ENCODE data around the gene CHRNG.

The CHRNG gene

GRCh38 chr2:232577841-232578240 lies 38.3 kb downstream of the CHRNG start:
- H3K4me1 ChIP-seq (ENCODE audit: control insufficient read depth, low read length), result peaks cover 14% of the 10 kb centered on the region
- H3K27ac ChIP-seq (ENCODE audit: low read depth, low read length), result no peak overlapping the region
- no peaks in the 10 kb centered on the region for H3F3A ChIP-seq (ENCODE audit: control insufficient read depth, insufficient read depth)
- TF ChIP-seq, protein P1, sequence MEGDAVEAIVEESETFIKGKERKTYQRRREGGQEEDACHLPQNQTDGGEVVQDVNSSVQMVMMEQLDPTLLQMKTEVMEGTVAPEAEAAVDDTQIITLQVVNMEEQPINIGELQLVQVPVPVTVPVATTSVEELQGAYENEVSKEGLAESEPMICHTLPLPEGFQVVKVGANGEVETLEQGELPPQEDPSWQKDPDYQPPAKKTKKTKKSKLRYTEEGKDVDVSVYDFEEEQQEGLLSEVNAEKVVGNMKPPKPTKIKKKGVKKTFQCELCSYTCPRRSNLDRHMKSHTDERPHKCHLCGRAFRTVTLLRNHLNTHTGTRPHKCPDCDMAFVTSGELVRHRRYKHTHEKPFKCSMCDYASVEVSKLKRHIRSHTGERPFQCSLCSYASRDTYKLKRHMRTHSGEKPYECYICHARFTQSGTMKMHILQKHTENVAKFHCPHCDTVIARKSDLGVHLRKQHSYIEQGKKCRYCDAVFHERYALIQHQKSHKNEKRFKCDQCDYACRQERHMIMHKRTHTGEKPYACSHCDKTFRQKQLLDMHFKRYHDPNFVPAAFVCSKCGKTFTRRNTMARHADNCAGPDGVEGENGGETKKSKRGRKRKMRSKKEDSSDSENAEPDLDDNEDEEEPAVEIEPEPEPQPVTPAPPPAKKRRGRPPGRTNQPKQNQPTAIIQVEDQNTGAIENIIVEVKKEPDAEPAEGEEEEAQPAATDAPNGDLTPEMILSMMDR (IDR thresholded peaks at IDR 0.05; ENCODE audit: low read depth, low read length, poor library complexity, severe bottlenecking), result no peak
- no peak for TF ChIP-seq EZH2phosphoT487 (IDR thresholded peaks at IDR 0.05; ENCODE audit: borderline replicate concordance, low read length)
- no peak overlapping the region for H3K4me2 ChIP-seq (ENCODE audit: low read length)
- H3K36me3 ChIP-seq (ENCODE audit: control insufficient read depth, low read length), result no peaks in the 10 kb centered on the region; the same call in 1 of the 2 replicates
- H3K79me2 ChIP-seq (ENCODE audit: control insufficient read depth, low read length), result no peaks in the 10 kb centered on the region
- no peaks in the 10 kb centered on the region for H3K27me3 ChIP-seq (ENCODE audit: control insufficient read depth, low read length)
- H3K4me3 ChIP-seq (ENCODE audit: low read length), result no peak overlapping the region
- no peaks in the 10 kb centered on the region for H3K9me3 ChIP-seq (ENCODE audit: control insufficient read depth, insufficient read depth, low read length)
- no peaks in the 10 kb centered on the region for H4K20me1 ChIP-seq (ENCODE audit: control insufficient read depth, insufficient read depth, low read depth, low read length)
- no peaks in the 10 kb centered on the region for H3K9me2 ChIP-seq (replicated peaks; ENCODE audit: control insufficient read depth, low read length)

- H3K79me2 ChIP-seq (ENCODE audit: control insufficient read depth, low read length), result no peaks in the 10 kb centered on the region
- no peak overlapping the region for H3K27ac ChIP-seq (ENCODE audit: low read depth, low read length)
- no peaks in the 10 kb centered on the region for H3K9me3 ChIP-seq (ENCODE audit: control insufficient read depth, insufficient read depth, low read length)
- H3F3A ChIP-seq (ENCODE audit: control insufficient read depth, insufficient read depth), result no peaks in the 10 kb centered on the region
- H4K20me1 ChIP-seq (ENCODE audit: control insufficient read depth, insufficient read depth, low read depth, low read length), result no peaks in the 10 kb centered on the region
- no peaks in the 10 kb centered on the region for H3K9me2 ChIP-seq (replicated peaks; ENCODE audit: control insufficient read depth, low read length)
- H3K4me3 ChIP-seq (ENCODE audit: low read length), result no peak overlapping the region
- no peak overlapping the region for H3K4me2 ChIP-seq (ENCODE audit: low read length)
- H3K27me3 ChIP-seq (ENCODE audit: control insufficient read depth, low read length), result no peaks in the 10 kb centered on the region
- H3K4me1 ChIP-seq (ENCODE audit: control insufficient read depth, low read length), result peaks cover 14% of the 10 kb centered on the region
- TF ChIP-seq, protein P1 (IDR thresholded peaks at IDR 0.05; ENCODE audit: low read depth, low read length, poor library complexity, severe bottlenecking), result no peak
- no peak for TF ChIP-seq EZH2phosphoT487 (IDR thresholded peaks at IDR 0.05; ENCODE audit: borderline replicate concordance, low read length)
- no peaks in the 10 kb centered on the region; the same call in 1 of the 2 replicates for H3K36me3 ChIP-seq (ENCODE audit: control insufficient read depth, low read length)
Measured at GRCh38 chr2:232578626-232579025, 39.1 kb downstream of the CHRNG start.

DNA sequence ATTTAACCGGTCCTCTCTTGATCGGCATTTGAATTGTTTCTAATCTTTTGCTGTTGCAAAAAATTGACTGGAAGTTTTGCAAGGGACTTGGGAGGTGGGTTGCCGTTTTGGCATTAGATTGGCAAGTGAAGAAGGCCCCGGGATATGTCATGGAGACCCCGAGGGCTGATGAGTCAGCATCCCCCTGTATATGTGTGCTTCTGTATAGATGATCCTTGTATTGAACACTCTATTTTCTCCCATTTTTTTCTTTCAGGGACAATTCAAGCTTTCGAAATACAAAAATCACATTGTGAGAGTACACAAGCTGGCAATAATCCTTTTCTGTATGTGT lies 41.1 kb downstream of the CHRNG start:
- Histone ChIP-seq H3F3A (ENCODE audit: control insufficient read depth, insufficient read depth) (no peaks in the 10 kb centered on the region), H3K9me2 (replicated peaks; ENCODE audit: control insufficient read depth, low read length) (no peaks in the 10 kb centered on the region), H3K4me3 (ENCODE audit: low read length) (no peak overlapping the region), H3K79me2 (ENCODE audit: control insufficient read depth, low read length) (no peaks in the 10 kb centered on the region), H3K9me3 (ENCODE audit: control insufficient read depth, insufficient read depth, low read length) (no peaks in the 10 kb centered on the region), H3K36me3 (ENCODE audit: control insufficient read depth, low read length) (no peaks in the 10 kb centered on the region), H3K27me3 (ENCODE audit: control insufficient read depth, low read length) (no peaks in the 10 kb centered on the region), H4K20me1 (ENCODE audit: control insufficient read depth, insufficient read depth, low read depth, low read length) (no peaks in the 10 kb centered on the region), H3K4me1 (ENCODE audit: control insufficient read depth, low read length) (peaks cover 14% of the 10 kb centered on the region), H3K4me2 (ENCODE audit: low read length) (no peak overlapping the region), H3K27ac (ENCODE audit: low read depth, low read length) (no peak overlapping the region)
- TF ChIP-seq, protein P1 (IDR thresholded peaks at IDR 0.05; ENCODE audit: low read depth, low read length, poor library complexity, severe bottlenecking), result no peak
- TF ChIP-seq EZH2phosphoT487 (IDR thresholded peaks at IDR 0.05; ENCODE audit: borderline replicate concordance, low read length), result no peak

- peaks cover 10% of the 10 kb centered on the region for H3K4me1 ChIP-seq (ENCODE audit: control insufficient read depth, low read length)
- no peaks in the 10 kb centered on the region for H3K79me2 ChIP-seq (ENCODE audit: control insufficient read depth, low read length)
- H3K9me3 ChIP-seq (ENCODE audit: control insufficient read depth, insufficient read depth, low read length), result no peaks in the 10 kb centered on the region
- no peak overlapping the region for H3K27ac ChIP-seq (ENCODE audit: low read depth, low read length)
- no peaks in the 10 kb centered on the region for H3F3A ChIP-seq (ENCODE audit: control insufficient read depth, insufficient read depth)
- no peaks in the 10 kb centered on the region for H3K9me2 ChIP-seq (replicated peaks; ENCODE audit: control insufficient read depth, low read length)
- no peaks in the 10 kb centered on the region for H4K20me1 ChIP-seq (ENCODE audit: control insufficient read depth, insufficient read depth, low read depth, low read length)
- no peaks in the 10 kb centered on the region for H3K36me3 ChIP-seq (ENCODE audit: control insufficient read depth, low read length)
- H3K4me3 ChIP-seq (ENCODE audit: low read length), result no peak overlapping the region
- no peaks in the 10 kb centered on the region for H3K27me3 ChIP-seq (ENCODE audit: control insufficient read depth, low read length)
- no peak for TF ChIP-seq EZH2phosphoT487 (IDR thresholded peaks at IDR 0.05; ENCODE audit: borderline replicate concordance, low read length)
- TF ChIP-seq, protein P1 (IDR thresholded peaks at IDR 0.05; ENCODE audit: low read depth, low read length, poor library complexity, severe bottlenecking), result no peak
- H3K4me2 ChIP-seq (ENCODE audit: low read length), result no peak overlapping the region
Measured at GRCh38 chr2:232581725-232582124, 42.2 kb downstream of the CHRNG start.
